ENCODE measurements around the gene KY. TPM values are rescaled to one million over a fixed set of nuclear protein-coding genes. Genes with fewer than 3 reads are reported as not detected.

Gene KY
- total and polyA plus RNA-seq, 2 experiments from 2014 or later, result not detected

DNA sequence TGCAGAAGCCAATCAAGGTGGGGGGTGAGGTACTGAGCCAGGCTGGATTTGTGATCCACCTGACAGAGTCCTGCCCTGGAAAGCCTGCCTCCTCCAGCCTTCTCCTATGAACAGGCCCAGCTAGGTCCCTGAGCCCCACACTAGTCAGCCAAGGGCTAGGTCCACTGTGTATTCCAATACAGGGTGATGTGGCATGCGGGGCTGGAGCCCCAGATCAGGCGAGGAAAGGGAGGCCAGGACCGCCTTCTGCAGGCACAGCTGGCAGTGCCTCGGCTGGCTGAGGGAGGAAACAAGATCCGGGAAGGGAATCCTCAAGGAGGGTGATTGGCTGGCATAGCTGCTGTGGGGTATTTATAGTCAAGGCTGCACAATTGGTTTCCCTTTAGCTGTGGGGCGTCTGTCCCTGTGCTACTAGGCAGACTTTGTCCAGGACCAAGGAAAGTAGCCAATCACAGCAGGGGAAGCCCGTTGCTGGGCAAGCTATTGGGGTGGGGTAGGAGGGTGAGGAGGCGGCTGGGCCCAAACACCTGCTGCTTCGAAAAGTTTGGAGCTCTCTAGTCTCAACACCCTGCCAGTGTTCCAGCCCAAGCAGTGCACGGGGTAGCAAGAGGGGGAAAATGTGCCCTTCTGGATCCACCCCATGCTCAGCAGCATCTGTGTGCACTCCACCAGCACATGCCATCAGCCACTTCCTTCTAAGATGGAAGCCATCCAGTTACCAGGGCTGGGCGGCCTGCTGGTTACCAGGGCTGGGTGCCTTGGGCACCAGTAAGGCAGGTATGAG lies 5.9 kb downstream of the KY start:
- DNase-seq (ENCODE audit: low spot score), result peak; percentile 40
- H2AFZ ChIP-seq, result no peak overlapping the region
- TF ChIP-seq JUNB (IDR thresholded peaks at IDR 0.05; ENCODE audit: unreplicated experiment) (no peak), ETS1 (IDR thresholded peaks at IDR 0.05) (no peak), EZH2phosphoT487 (IDR thresholded peaks at IDR 0.05; ENCODE audit: unreplicated experiment) (no peak), EZH2 (IDR thresholded peaks at IDR 0.05; ENCODE audit: low read depth, unreplicated experiment) (no peak), NANOG (IDR thresholded peaks at IDR 0.05; ENCODE audit: borderline replicate concordance) (no peak), CREB1 (CRISPR knock-in tag; IDR thresholded peaks at IDR 0.05; ENCODE audit: low read depth) (no peak), STAT1 (IDR thresholded peaks at IDR 0.05; ENCODE audit: unreplicated experiment) (no peak), CTCF (conservative IDR thresholded peaks at IDR 0.05; ENCODE audit: low read depth in 2 of 2) (no peak), POLR2AphosphoS5 (IDR thresholded peaks at IDR 0.05; ENCODE audit: low read depth) (no peak), ZNF114 (CRISPR knock-in tag; IDR thresholded peaks at IDR 0.05) (no peak), ZNF331 (CRISPR knock-in tag; IDR thresholded peaks at IDR 0.05; ENCODE audit: low read depth) (no peak)
- TF ChIP-seq, protein P1, sequence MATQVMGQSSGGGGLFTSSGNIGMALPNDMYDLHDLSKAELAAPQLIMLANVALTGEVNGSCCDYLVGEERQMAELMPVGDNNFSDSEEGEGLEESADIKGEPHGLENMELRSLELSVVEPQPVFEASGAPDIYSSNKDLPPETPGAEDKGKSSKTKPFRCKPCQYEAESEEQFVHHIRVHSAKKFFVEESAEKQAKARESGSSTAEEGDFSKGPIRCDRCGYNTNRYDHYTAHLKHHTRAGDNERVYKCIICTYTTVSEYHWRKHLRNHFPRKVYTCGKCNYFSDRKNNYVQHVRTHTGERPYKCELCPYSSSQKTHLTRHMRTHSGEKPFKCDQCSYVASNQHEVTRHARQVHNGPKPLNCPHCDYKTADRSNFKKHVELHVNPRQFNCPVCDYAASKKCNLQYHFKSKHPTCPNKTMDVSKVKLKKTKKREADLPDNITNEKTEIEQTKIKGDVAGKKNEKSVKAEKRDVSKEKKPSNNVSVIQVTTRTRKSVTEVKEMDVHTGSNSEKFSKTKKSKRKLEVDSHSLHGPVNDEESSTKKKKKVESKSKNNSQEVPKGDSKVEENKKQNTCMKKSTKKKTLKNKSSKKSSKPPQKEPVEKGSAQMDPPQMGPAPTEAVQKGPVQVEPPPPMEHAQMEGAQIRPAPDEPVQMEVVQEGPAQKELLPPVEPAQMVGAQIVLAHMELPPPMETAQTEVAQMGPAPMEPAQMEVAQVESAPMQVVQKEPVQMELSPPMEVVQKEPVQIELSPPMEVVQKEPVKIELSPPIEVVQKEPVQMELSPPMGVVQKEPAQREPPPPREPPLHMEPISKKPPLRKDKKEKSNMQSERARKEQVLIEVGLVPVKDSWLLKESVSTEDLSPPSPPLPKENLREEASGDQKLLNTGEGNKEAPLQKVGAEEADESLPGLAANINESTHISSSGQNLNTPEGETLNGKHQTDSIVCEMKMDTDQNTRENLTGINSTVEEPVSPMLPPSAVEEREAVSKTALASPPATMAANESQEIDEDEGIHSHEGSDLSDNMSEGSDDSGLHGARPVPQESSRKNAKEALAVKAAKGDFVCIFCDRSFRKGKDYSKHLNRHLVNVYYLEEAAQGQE (IDR thresholded peaks at IDR 0.05; ENCODE audit: unreplicated experiment), result no peak
- TF ChIP-seq, protein P2, sequence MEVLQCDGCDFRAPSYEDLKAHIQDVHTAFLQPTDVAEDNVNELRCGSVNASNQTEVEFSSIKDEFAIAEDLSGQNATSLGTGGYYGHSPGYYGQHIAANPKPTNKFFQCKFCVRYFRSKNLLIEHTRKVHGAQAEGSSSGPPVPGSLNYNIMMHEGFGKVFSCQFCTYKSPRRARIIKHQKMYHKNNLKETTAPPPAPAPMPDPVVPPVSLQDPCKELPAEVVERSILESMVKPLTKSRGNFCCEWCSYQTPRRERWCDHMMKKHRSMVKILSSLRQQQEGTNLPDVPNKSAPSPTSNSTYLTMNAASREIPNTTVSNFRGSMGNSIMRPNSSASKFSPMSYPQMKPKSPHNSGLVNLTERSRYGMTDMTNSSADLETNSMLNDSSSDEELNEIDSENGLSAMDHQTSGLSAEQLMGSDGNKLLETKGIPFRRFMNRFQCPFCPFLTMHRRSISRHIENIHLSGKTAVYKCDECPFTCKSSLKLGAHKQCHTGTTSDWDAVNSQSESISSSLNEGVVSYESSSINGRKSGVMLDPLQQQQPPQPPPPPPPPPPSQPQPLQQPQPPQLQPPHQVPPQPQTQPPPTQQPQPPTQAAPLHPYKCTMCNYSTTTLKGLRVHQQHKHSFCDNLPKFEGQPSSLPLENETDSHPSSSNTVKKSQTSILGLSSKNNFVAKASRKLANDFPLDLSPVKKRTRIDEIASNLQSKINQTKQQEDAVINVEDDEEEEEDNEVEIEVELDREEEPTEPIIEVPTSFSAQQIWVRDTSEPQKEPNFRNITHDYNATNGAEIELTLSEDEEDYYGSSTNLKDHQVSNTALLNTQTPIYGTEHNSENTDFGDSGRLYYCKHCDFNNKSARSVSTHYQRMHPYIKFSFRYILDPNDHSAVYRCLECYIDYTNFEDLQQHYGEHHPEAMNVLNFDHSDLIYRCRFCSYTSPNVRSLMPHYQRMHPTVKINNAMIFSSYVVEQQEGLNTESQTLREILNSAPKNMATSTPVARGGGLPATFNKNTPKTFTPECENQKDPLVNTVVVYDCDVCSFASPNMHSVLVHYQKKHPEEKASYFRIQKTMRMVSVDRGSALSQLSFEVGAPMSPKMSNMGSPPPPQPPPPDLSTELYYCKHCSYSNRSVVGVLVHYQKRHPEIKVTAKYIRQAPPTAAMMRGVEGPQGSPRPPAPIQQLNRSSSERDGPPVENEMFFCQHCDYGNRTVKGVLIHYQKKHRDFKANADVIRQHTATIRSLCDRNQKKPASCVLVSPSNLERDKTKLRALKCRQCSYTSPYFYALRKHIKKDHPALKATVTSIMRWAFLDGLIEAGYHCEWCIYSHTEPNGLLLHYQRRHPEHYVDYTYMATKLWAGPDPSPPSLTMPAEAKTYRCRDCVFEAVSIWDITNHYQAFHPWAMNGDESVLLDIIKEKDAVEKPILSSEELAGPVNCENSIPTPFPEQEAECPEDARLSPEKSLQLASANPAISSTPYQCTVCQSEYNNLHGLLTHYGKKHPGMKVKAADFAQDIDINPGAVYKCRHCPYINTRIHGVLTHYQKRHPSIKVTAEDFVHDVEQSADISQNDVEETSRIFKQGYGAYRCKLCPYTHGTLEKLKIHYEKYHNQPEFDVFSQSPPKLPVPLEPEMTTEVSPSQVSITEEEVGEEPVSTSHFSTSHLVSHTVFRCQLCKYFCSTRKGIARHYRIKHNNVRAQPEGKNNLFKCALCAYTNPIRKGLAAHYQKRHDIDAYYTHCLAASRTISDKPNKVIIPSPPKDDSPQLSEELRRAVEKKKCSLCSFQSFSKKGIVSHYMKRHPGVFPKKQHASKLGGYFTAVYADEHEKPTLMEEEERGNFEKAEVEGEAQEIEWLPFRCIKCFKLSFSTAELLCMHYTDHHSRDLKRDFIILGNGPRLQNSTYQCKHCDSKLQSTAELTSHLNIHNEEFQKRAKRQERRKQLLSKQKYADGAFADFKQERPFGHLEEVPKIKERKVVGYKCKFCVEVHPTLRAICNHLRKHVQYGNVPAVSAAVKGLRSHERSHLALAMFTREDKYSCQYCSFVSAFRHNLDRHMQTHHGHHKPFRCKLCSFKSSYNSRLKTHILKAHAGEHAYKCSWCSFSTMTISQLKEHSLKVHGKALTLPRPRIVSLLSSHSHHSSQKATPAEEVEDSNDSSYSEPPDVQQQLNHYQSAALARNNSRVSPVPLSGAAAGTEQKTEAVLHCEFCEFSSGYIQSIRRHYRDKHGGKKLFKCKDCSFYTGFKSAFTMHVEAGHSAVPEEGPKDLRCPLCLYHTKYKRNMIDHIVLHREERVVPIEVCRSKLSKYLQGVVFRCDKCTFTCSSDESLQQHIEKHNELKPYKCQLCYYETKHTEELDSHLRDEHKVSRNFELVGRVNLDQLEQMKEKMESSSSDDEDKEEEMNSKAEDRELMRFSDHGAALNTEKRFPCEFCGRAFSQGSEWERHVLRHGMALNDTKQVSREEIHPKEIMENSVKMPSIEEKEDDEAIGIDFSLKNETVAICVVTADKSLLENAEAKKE (CRISPR knock-in tag; IDR thresholded peaks at IDR 0.05), result no peak

More for the DNA sequence above, 5.9 kb downstream of the KY start:
- Histone ChIP-seq H3K79me2 (replicated peaks; ENCODE audit: insufficient read depth) (no peaks in the 10 kb centered on the region), H3K4me1 (ENCODE audit: insufficient read depth) (peaks cover 9% of the 10 kb centered on the region; the same call in 1 of the 2 replicates), H3K4me3 (no peak overlapping the region), H3K9me2 (ENCODE audit: insufficient read depth) (no peaks in the 10 kb centered on the region), H3K27me3 (ENCODE audit: insufficient read depth) (peaks cover 47% of the 10 kb centered on the region), H4K20me1 (replicated peaks; ENCODE audit: insufficient read depth) (peaks cover 1% of the 10 kb centered on the region; the same call in 1 of the 2 replicates), H3F3A (replicated peaks; ENCODE audit: low read depth) (no peaks in the 10 kb centered on the region), H3K36me3 (ENCODE audit: insufficient read depth) (no peaks in the 10 kb centered on the region), H3K27ac (ENCODE audit: low read depth) (no peak overlapping the region), H3K4me2 (no peak overlapping the region)
- H3K9me3 Mint-ChIP-seq, result no peaks in the 10 kb centered on the region
- no peak overlapping the region for H3K27ac Mint-ChIP-seq
- peak; percentile 43 for ATAC-seq
- H3K27me3 Mint-ChIP-seq (ENCODE audit: insufficient read depth, low read depth, poor library complexity), result peaks cover 32% of the 10 kb centered on the region
- H3K4me3 Mint-ChIP-seq, result no peak overlapping the region
- H3K36me3 Mint-ChIP-seq (ENCODE audit: low read depth), result no peaks in the 10 kb centered on the region
- H3K4me1 Mint-ChIP-seq, result peaks cover 20% of the 10 kb centered on the region

All from GM23338 (cell line).